ENCODE results near the gene MLST8. TPM values are rescaled to one million over a fixed set of nuclear protein-coding genes. Genes with fewer than 3 reads are reported as not detected.

MLST8 gene, protein sequence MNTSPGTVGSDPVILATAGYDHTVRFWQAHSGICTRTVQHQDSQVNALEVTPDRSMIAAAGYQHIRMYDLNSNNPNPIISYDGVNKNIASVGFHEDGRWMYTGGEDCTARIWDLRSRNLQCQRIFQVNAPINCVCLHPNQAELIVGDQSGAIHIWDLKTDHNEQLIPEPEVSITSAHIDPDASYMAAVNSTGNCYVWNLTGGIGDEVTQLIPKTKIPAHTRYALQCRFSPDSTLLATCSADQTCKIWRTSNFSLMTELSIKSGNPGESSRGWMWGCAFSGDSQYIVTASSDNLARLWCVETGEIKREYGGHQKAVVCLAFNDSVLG
- total RNA-seq: 10 to 100 TPM; 73.6 to 88.0 (median 84.8) TPM

DNA sequence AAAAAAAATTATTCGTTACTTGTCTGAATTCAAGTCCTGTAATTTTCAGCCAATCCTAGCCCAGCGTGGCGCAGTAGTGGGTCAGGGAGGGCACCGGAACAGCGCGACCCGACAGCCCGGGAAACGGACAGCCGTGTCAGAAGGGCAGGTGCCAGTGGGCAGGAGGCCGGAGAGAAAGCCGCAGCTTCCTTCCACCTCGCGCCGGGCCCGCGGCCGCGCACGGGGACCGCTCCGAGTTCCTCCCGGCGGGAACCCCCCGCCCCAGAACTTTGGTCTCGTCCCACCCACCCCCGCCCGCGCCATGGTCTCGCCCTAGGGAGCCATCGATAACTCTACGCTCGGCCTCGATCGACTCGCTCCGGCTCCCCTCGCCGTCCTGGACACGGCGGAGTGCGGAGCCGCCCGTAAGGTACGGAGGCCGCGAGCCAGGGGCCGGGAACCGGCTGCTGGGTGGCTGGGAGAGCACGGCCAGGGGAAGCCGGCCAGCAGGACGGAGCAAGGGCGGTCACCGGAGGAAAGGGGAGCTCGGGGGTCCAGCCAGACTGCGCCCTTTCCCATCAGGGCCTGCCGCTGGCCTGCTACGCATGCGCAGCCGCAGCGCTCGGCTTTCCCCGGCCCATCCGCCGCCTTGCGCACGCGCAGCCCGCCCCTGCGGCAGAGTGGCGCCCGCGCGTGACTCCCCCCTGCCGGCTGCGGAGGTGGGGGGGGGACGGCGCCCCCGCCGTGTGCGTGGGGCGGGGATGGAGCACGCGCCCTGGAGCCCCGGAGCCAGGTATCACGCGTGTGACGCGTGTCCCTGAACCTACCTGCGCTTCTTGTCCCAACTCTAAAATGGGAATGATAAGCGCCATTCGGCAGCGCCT is at the start of gene MLST8:
Gene MLST8, plus strand, starts transcription at position 351 of the 863 bp plus-strand sequence. CDS start 632 bp downstream, outside the sequence.
- peaks cover 23% of the 10 kb centered on the region for H3K4me1 Mint-ChIP-seq (ENCODE audit: low read depth)
- no peaks in the 10 kb centered on the region for H3K9me3 Mint-ChIP-seq
- H3K27me3 Mint-ChIP-seq (ENCODE audit: low read depth): no peaks in the 10 kb centered on the region
- ATAC-seq (peak; percentile 79 to 81), DNase-seq (peak; percentile 89)
- peaks cover 7% of the 10 kb centered on the region for H3K36me3 Mint-ChIP-seq (ENCODE audit: insufficient read depth)
- H3K4me3 Mint-ChIP-seq: peak within 1 kb of the TSS; percentile 84

DNA sequence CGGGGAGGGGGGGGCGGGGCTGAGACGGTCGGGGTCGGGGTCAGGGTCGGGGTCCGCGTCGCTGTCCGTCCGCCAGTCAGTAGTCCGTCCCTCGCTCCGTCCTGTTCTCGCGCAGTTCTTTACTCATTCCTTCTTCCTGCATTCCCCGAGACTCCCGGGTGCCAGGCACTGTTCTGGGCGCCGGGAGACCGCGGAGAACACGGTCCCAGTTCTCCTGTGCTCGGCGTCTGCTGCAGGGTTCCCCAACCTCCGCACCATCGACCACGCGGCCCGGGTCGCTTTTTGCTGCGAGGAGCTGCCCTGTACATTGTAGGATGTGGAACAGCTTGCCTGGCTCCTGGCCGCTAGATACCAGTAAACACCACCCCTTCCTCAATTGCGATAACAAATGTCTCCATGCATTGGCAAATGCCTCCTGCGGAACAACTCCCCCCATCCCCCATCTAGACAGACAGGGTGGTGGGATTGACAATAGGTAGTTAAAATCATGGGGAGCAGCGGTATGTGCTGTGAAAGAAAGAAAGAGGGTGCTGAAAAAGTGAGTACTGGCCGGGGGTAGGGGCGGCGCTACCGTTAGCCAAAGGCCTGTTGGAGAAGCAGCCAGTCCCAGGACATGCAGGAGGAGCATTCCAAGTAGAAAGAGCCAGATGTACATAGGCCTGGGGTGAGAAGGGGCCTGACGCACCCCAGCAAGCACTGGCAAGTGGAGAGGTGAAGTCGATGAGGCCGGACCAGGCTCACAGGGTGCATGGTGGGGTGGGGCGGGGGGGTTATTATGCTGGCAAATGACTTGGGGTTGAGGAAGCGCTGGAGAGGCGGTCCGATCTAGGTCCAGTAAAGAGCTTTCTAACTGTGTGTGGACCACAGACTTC is 49.0 kb upstream of the MLST8 start:
- peaks cover 28% of the 10 kb centered on the region for H3K4me1 Mint-ChIP-seq (ENCODE audit: low read depth)
- DNase-seq (no peak), ATAC-seq (no peak)
- no peaks in the 10 kb centered on the region for H3K9me3 Mint-ChIP-seq
- H3K36me3 Mint-ChIP-seq (ENCODE audit: insufficient read depth): peaks cover 26% of the 10 kb centered on the region
- H3K4me3 Mint-ChIP-seq: peak overlapping the region; percentile 98
- no peaks in the 10 kb centered on the region for H3K27me3 Mint-ChIP-seq (ENCODE audit: low read depth)

DNA sequence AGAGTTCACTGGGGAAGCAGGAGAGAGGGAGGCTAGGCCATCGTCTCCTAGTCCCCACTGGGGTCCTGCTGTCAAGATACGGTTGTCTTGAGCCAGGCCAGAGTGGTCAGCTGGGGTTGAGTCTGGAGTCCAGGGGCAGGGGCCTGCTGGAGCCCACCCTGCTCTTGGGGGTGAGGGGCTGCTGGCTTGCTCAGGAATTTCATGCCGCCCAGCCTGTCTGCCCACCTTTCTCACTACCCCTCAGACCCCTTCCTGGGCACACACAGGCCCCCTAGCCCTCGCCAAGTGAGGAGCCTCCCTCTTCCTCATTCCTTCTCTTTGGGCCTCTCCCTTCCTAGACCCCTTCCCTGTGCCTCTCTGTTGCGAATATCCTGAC is 48.4 kb upstream of the MLST8 start:
- H3K9me3 Mint-ChIP-seq: no peaks in the 10 kb centered on the region
- peaks cover 24% of the 10 kb centered on the region for H3K4me1 Mint-ChIP-seq (ENCODE audit: low read depth)
- DNase-seq (no peak), ATAC-seq (no peak)
- peak overlapping the region; percentile 98 for H3K4me3 Mint-ChIP-seq
- no peaks in the 10 kb centered on the region for H3K27me3 Mint-ChIP-seq (ENCODE audit: low read depth)
- H3K36me3 Mint-ChIP-seq (ENCODE audit: insufficient read depth): peaks cover 23% of the 10 kb centered on the region

DNA sequence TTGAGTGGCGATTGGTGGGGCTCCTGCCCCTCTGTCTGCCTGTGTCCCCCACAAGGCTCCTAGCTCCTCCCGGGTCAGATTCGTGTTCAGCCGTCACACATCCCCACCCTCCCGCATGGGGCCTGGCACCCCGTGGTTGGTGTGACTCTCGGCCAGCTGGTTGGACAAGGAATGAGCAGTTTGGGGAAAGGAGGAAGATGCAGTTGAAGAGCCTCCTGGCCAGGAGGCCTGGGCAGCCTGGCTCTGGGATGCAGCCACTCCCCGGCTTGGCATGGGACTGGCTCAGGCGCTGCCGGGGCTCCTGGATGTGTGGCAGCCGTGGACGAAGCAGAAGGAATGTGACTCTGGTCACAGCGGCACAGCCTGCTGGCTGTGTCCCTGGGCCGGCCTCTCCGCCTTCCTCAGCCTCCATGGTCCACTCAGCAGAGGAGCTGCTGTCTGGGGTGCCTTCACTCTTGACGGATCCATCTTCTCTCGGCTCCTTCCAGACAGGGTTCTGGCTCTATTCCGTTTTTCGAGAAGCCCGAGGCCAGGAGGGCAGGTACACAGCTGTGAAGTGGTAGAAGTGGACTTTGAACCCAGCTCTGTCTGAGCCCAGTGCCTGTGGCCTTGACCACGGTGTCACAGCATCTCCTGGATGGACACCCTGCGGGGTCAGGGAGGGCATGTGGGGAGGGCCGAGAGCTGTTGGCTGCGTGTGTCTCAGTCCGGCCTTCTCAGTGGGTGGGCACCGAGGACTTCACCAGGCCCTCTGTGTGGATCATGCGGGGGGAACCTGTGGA is 47.6 kb upstream of the MLST8 start:
- Mint-ChIP-seq H3K36me3 (ENCODE audit: insufficient read depth) (peaks cover 21% of the 10 kb centered on the region), H3K27me3 (ENCODE audit: low read depth) (no peaks in the 10 kb centered on the region), H3K9me3 (no peaks in the 10 kb centered on the region), H3K4me1 (ENCODE audit: low read depth) (peaks cover 22% of the 10 kb centered on the region), H3K4me3 (peak overlapping the region; percentile 98)
- ATAC-seq (no peak), DNase-seq (no peak)

DNA sequence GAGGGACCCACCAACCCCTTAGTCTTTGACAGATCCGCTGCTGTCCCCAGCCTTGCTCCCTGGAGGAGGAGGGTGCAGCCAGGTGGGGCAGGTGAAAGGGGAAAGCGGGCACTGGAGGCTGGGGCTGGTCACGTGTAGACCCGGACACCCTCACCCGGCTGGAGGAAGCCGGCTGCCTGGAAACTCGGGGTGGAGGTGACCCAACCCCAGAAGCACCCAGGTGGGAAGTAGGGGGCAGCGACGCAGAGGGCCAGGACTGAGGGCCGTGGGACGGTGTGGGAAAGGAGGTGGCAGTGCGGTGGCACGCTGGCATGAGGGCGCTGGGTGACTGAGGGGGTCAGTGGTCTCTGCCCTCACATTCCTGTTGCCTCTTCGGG is 47.0 kb upstream of the MLST8 start:
- peaks cover 15% of the 10 kb centered on the region for H3K36me3 Mint-ChIP-seq (ENCODE audit: insufficient read depth)
- no peaks in the 10 kb centered on the region for H3K27me3 Mint-ChIP-seq (ENCODE audit: low read depth)
- no peaks in the 10 kb centered on the region for H3K9me3 Mint-ChIP-seq
- no peak for ATAC-seq
- no peak overlapping the region for H3K4me3 Mint-ChIP-seq
- DNase-seq: no peak
- peaks cover 23% of the 10 kb centered on the region for H3K4me1 Mint-ChIP-seq (ENCODE audit: low read depth)

DNA sequence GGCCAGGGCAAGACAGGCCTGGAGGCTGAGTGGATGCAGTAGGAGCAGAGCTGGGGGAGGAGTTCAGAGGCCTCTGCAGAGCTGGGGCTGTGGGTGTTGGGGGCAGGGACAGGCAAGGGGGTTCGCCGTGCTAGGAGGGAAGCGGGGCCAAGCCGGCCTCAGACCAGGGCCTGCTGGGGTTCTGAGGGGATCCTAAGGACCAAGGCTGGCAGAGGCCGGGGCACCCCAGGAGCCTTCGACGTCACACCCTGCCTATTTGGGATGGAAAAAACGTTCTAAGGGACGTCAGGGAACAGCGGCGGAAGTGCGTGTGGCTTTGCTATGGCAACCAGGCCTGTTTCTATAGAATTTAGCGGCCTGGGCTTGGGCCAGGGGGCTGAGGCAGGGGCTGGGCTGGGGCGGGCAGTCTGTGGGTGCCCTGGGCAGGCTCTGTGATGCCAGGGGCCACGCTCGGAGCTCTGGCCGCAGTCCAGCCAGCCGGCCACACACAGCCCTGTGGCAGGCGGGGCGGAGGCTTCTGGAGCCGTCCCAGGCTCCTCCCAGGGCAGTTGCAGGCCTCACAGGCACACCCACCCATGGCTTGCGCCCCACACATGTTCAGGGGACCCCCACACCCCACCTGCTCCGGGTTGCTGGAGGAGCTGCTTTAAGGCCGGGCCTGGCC is 45.9 kb upstream of the MLST8 start:
- no peaks in the 10 kb centered on the region for H3K9me3 Mint-ChIP-seq
- peaks cover 6% of the 10 kb centered on the region for H3K36me3 Mint-ChIP-seq (ENCODE audit: insufficient read depth)
- H3K4me1 Mint-ChIP-seq (ENCODE audit: low read depth): peaks cover 21% of the 10 kb centered on the region
- no peaks in the 10 kb centered on the region for H3K27me3 Mint-ChIP-seq (ENCODE audit: low read depth)
- H3K4me3 Mint-ChIP-seq: no peak overlapping the region
- ATAC-seq (no peak), DNase-seq (no peak)

DNA sequence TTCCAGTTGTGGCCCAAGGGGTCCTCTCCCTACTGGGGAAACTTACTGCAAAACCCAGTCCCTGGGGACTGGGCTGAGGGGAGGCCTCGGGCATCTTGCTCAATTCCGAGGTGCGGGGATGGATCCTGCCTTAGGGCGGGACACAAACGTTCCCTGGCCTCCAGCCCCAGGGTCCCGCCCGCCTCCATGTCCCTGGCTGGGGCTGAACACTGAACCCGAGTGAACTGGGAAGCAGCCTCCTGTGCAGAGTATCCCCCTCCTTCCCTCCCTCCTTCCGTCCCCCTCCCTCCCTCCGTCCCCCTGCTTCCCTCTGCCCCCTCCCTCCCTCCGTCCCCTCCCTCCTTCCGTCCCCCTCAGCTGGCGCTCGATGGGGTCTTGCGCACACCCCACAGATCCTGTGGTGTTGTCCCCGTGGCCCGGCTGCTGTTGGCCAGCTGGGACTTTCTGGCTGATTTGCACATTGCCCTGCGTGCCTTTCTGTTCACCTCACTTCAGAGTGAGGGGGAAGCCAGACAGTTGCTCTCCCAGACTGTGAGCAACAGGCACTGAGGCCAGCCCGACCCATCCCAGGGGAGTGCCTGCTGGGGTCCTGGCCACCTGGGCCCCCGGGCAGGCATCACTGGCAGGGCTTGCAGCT is 44.2 kb upstream of the MLST8 start:
- DNase-seq: no peak
- peaks cover 21% of the 10 kb centered on the region for H3K4me1 Mint-ChIP-seq (ENCODE audit: low read depth)
- H3K27me3 Mint-ChIP-seq (ENCODE audit: low read depth): no peaks in the 10 kb centered on the region
- H3K9me3 Mint-ChIP-seq: no peaks in the 10 kb centered on the region
- peaks cover under 1% of the 10 kb centered on the region for H3K36me3 Mint-ChIP-seq (ENCODE audit: insufficient read depth)
- H3K4me3 Mint-ChIP-seq: no peak overlapping the region
- no peak for ATAC-seq

DNA sequence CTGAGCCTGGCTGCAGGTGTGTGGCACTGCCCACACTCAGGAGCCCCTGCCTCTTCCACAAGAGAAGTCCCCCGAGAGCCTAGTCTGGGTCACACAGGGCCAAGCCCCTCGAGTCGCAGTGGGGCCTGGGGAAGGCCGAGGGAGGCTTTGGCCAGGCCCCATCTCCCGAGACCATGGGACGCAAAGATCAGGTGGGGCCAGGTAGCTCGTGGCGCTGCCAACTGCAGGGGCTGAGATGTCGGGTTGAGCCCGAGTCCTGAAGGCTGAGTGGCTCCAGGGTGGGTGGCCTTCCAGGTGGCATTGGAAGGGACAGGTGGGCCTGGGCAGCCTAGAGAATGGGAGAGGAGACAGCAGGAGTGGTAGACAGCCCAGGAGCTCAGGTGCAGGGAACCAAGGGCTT is 43.3 kb upstream of the MLST8 start:
- Mint-ChIP-seq H3K4me3 (no peak overlapping the region), H3K36me3 (ENCODE audit: insufficient read depth) (peaks cover 2% of the 10 kb centered on the region), H3K27me3 (ENCODE audit: low read depth) (no peaks in the 10 kb centered on the region), H3K4me1 (ENCODE audit: low read depth) (peaks cover 14% of the 10 kb centered on the region), H3K9me3 (no peaks in the 10 kb centered on the region)
- ATAC-seq (no peak), DNase-seq (no peak)

DNA sequence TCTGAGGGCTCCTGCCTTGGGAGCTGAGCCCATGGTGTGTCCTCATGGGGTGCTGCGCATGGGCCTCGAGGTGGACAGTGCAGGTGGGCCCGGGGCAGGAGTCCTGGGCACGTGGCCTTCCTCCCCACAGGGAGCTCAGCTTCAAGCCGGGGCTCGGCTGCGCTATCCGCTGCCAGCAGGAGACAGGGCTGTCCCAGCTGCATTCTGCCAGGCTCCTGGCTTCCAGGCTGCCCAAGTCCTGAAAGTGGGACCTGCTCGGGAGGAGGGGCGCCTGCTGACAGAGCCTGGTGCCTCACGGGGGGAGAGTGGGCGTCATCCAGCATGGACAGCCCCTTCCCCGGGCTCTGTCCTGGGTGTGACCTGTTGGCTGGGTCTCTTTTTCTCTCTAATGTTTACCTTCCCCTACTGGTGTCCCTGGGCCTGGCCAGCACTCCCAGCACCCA is 42.6 kb upstream of the MLST8 start:
- ATAC-seq: peak in 1 of 2 donors; percentile 15
- Mint-ChIP-seq H3K36me3 (ENCODE audit: insufficient read depth) (peaks cover 2% of the 10 kb centered on the region), H3K27me3 (ENCODE audit: low read depth) (no peaks in the 10 kb centered on the region), H3K4me3 (no peak overlapping the region), H3K9me3 (no peaks in the 10 kb centered on the region), H3K4me1 (ENCODE audit: low read depth) (peaks cover 7% of the 10 kb centered on the region)
- no peak for DNase-seq

DNA sequence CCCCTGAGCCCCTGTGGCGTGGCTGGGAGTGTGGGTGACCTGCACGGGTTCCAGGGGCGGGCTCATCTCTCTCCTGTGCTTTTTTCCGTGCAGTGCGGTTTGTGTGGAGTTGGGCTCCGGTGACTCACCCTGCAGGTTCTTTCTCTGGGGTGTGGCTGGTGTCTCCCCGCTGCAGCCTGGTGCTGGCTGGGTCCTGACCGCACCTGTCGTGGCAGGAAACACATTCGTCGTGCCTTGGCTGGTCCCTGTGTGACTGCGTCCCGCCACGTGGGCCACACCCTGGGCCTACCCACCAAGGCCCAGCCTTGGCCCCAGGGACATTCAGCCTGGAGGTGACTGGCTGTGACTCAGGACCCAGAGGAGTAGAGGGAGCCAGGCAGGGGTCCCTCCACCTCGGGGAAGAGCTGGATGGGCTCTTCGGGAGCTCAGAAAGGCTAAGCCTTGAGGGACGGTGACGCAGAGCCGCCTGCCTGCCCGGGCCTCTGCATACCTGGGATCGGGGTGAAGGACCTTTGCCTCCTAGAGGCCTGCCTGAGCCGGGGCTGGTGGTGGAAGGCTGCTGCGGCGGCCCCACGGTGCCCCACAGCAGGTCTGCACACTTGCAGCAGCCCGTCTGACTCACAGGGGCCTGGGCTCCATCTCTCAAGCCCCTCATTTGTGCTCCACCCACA is 41.9 kb upstream of the MLST8 start:
- H3K9me3 Mint-ChIP-seq: no peaks in the 10 kb centered on the region
- peaks cover 3% of the 10 kb centered on the region for H3K4me1 Mint-ChIP-seq (ENCODE audit: low read depth)
- ATAC-seq: peak; percentile 30 to 42
- H3K4me3 Mint-ChIP-seq: no peak overlapping the region
- no peak for DNase-seq
- no peaks in the 10 kb centered on the region for H3K27me3 Mint-ChIP-seq (ENCODE audit: low read depth)
- peaks cover 4% of the 10 kb centered on the region for H3K36me3 Mint-ChIP-seq (ENCODE audit: insufficient read depth)

DNA sequence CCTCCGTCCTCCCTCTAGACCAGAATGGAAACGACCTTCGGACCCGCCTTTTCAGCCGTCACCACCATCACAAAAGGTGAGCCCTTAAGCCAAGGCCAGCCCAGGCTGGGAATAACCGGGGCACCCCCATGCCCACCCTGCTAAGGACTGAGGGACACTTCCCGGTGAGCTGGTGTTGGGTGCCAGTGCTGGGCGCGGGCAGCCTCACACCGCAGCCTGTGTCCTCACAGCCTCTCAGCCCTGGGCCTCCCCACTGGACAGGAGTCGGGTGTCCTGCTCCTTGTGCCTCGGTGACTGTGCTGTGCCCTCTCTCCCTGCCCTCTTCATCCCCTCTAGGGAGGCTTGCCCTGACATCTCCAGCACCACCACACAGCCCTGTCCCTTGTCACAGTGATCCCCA is 39.4 kb upstream of the MLST8 start:
- Mint-ChIP-seq H3K36me3 (ENCODE audit: insufficient read depth) (peaks cover 5% of the 10 kb centered on the region), H3K4me3 (no peak overlapping the region), H3K27me3 (ENCODE audit: low read depth) (no peaks in the 10 kb centered on the region), H3K4me1 (ENCODE audit: low read depth) (peaks cover 3% of the 10 kb centered on the region), H3K9me3 (no peaks in the 10 kb centered on the region)
- DNase-seq (no peak), ATAC-seq (no peak)

DNA sequence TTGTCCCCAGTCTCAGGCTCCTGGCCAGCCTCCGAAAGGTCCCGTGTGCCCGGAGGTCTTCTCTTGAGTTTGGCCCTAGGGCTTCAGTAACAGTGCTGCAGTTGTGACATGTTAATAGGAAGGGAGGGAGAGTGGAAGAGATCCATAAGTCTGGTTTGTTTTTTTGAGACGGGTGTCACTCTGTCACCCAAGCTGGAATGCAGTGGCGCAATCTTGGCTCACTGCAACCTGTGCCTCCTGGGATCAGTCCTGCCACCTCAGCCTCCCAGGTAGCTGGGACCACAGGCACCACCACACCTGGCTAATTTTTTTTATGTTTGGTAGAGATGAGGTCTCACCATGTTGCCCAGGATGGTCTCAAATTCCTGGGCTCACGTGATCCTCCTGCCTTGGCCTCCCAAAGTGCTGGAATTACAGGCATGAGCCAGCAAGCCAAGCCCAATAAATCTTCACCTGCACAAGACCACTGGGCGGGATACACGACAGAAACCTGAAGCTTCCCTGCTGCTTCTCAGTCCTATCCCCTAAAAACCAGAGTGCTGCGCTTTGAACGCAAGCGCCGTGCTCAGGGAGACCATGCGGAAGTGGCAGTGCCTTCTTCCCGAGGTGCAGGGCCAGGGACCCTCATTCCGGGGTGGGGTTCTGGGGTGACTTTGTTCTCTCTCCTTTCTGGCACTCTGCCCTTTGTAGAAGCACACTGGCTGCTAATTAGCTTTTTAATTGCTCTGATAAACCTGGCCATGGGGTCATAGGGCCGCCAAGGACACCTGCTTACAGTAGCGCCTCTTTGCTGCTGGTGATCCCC is 38.8 kb upstream of the MLST8 start:
- Mint-ChIP-seq H3K4me1 (ENCODE audit: low read depth) (peaks cover 3% of the 10 kb centered on the region), H3K4me3 (no peak overlapping the region), H3K36me3 (ENCODE audit: insufficient read depth) (peaks cover 5% of the 10 kb centered on the region), H3K9me3 (no peaks in the 10 kb centered on the region), H3K27me3 (ENCODE audit: low read depth) (no peaks in the 10 kb centered on the region)
- ATAC-seq (no peak), DNase-seq (no peak)
